GM18868 (cell line): ENCODE measurements around the gene SORCS2.

Source experiments
- ATAC-seq: cut with Tn5 transposase; IDR thresholded peaks from one replicate; pipeline ENCODE4 v1.9.1; 2021; ENCODE audit warnings: mild to moderate bottlenecking, moderate library complexity; ENCODE audit not compliant: unreplicated experiment

The SORCS2 gene

DNA sequence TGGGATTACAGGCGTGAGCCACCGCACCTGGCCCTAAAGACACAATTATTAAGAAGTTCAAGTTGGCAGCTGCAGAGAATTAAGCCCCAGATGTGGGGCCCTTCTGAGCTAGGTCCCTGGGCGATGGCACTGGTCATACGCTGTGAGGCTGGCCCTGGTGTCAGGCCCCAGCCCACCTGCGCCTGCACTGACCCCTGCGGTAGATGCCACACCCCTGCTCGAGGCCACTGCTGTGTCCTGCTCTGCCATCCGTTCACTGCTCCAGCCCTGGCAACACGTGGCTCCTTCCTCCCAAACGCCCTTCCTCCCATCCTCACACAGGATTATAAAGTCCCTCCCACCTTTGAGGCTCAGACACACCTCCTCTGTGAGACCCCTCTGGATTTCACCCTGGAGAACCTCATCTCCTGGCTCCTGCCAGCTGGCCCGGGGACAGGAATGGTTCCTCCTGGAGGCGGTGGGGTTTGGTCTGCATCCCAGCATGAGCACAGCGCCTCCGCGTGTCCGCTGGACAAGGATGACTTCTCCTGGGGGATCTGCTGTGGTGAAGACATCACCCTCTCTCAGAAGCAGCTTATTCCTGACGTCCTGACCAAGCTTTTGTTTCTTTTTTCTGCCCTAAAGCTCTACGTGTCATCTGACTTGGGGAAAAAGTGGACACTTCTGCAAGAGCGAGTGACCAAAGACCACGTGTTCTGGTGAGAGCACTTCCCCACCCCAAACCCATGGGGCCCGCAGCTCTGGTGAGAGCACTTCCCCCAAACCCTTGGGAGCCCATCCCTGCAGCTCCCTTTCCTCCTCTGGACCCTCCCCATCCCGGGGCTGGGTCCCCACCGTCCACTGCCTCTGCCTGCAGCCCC, 461.4 kb downstream of the SORCS2 start:
- no peak for ATAC-seq

DNA sequence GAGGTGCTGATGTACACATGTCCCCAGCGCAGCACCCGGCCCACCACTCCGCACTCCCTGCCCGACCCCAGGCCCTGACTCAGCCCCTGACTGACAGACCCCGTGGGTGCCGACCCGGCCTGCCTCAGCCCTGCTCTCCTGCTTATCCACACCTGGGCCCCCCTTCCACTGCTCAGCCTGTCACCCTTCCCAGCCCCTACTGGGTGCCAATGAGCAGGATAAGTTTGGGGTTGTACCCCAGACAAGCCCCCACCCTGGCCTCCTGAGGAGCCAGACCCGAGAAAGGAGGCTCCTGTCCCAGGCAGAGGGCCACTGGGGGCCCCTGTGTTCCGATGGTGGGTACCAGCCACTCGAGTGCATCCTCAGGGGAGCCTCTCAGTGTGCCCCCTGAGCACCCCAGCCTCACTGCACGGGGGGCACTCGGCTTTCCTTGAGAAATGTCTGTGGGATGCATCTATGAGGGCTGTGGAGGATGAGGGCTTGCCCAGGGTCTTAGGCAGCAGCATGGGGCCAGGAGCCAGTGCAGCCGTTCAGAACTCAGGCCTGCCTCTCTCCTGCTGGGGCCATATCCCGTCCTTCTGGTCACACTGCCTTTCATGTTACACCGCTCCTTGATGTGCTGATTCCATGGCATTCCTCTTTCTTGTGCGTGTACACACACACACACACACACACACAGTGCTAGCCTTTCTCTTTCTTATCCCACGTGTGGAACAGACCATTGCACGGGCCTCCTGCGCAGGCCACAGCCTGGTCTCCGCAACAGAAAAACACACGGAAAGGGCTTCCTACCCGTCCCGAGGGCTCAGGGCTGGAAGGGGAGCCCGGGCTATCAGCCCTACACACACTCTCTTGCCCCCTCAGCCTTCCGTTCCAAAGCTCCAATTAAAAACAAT, 462.5 kb downstream of the SORCS2 start:
- ATAC-seq: no peak

DNA sequence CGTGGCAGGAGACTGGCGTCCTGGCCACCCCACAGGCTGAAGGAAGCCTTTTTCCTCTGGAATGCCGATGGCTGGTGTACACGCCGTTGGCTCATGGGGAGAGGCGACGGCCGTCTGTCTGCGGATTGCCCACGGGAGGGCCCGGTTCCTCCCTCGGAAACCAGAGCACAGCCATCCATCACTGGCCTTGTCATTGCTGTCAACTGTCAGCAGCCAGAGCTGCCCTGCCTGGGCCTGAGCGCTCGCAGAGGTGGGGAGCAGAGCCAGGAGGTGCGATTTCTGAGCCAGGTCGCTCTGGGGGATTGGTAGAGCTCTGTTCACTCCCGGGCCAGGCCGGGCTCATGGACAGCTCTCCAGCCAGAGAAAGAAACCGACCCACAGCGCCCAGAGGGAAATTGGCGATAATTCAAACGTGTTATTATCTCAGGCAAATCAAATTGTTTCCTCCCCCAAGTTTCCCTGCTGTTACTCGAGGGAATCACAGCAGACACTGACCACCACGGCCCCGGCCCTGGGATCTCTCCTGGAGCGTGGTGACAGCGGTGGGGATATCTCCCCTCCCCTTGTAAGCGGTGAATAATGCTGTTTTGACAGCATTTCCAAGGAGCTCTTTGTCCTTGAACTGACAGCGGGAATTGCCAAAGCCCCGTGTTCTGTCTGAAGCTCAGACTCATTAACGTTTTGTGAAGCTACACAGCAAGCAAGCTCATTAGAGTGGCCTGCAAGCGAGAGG, 463.3 kb downstream of the SORCS2 start:
- ATAC-seq: no peak

DNA sequence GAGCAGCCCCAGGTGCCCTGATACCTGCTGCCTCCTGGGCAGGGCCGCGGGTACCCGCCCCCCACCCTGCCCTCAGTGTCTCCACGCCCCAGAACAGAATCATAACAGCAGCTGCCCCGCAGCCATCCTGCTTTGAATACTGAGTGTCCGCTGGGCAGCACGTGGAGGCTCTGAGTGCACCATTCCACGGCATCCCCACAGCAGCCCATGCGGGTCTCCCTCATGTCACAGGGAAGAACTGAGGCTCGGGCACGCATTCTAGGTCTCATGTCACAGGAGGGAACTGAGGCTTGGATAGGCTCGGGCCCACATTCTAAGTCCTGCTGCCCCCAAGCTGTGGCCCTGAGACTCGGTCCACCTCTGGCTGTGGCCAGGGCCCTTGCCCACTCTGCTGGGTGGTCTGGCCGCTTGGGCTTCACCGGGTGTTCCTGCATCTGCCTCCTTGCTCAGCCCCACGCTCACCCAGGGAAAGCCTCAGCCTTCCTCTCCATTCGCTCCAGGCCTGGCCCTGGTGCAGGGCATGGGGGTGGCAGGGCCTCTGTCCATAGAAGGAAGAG, 464.0 kb downstream of the SORCS2 start:
- ATAC-seq: no peak

DNA sequence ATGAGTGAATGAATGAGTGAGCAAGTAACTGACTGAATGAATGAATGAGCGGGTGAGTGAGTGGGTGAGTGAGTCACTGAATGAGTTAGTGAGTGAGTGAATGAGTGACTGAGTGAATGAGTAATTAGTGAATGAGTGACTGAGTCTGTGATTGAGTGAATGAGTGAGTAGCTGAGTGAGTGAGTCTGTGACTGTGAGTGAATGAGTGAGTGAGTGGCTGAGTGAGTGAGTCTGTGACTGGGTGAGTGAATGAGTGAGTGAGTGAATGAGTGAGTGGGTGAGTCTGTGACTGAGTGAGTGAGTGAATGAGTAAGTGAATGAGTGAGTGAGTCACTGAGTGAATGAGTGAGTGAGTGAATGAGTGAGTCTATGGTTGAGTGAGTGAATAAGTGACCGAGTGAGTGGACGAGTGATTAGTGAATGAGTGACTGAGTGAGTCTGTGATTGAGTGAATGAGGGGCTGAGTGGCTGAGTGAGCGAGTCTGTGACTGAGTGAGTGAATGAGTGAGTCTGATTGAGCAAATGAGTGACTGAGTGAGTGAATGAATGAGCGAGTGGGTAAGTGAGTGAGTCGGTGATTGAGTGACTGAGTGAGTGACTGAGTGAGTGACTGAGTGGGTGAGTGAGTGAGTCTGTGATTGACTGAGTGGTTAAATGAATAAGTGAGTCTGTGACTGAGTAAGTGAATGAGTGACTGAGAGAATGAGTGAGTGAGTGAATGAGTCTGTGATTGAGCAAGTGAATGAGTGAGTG, 465.4 kb downstream of the SORCS2 start:
- ATAC-seq: no peak

DNA sequence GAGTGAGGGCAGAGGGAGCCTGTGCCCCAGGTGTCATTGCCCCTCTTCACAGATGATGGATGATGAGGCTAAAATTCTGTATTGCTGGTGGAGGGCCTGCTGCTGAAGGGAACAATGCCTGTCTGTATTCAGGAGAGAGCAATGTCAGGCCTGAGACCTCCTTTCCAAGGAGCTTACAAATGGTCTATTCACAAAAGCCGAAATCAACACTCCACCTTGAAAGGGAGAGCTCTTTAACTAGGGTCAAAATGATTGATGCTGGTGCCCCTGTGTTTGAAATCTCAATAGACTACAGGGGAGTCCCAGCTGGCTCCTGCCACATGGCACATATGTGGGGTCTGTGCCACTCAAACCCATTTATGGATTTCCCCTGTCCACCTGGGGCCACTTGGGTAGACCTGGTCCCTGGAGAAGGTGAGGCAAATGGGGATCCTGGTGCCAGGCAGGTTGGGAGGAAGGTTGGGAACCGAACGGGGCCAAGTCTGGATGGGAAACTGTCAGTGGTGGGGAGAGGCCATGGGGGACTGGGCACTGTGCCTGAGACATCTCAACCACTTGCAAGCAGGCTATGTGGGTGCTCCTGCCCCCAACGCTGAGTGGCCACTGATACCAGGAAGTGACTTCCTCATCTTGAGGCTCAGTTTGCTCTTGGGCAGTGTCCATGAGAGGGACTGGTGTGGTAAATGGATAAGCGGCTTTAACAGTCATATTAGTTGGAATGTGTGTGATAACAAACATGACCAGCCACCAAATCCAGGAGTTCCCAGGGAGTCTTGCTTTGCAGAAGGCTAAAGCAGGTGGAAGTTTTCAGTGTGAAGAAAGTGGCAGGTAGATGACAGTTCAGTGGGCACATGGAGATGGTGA, 466.2 kb downstream of the SORCS2 start:
- ATAC-seq: no peak

DNA sequence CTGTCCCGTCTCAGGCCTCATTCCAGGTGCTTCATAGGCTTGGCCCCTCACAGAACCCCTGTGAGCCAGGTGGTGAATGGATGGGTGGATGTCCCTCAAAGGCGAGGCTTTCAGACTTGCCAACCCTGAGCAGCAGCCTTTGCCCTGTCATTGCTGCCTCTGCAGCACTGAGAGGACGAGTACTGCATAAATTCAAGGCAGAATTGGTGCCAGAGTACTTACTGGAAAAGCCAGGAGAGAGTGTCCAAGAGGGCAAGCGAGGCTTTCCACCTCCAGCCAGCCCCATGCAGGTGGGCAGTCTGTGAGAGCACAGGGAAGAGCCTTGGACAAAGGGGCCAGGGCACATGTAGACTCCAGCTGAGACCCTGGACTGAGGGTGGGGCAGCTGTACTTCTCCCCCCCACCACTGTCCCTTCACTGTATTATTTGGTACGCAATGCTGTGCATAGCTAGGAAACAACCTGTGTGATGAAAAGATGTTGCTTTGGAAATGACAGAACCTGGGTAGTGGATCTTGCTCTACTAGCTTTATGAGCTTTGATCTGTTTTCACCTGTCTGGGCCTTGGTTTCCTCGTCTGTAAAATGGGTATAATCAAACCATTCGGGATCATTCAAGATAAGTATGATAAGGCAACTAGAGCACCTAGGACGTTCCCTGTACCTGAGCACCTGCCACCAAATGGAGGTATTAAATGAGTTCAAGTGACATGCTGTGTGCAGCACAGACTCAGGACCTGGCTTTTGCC, 467.3 kb downstream of the SORCS2 start:
- ATAC-seq: no peak

DNA sequence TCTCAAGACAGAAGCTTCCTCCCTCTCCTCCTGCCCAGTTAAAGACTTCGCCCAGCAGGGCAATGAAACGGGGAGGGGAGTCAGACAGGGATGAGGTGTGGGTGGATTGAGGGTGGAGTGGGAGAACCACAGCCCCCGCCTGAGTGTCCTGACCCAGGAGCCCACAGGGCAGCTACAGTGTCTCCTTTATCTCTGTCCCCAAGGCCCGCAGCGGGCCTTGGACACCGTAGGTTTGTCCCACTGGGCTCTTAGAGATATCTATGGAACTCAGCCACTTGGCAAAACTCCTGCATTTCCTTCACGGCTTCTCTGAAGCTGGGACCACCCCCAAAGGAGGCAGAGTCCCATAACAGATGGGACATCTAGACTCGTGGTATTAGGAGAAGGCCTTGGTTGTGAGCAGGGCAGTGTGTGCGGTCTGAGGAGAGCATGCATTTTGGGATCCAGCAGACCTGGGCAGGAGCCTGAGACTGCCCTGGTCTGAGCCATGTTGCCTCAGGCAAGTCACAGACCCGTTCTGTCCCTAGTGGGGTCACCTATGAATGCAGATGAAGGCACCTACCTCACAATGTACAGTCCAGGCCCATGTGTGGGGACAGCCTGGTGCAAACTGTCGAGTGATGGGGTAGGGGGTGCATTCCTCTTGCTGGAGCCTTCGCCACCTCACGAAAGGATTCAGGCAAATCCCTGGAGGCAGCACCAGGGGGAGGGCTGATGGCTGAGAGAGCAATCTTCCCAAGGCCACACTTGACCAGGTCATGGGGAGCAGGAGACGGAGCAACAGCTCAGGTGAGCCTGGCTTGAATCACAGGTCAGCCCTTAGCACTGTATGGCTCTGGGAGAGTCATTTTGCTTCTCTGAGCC, 468.1 kb downstream of the SORCS2 start:
- no peak for ATAC-seq

DNA sequence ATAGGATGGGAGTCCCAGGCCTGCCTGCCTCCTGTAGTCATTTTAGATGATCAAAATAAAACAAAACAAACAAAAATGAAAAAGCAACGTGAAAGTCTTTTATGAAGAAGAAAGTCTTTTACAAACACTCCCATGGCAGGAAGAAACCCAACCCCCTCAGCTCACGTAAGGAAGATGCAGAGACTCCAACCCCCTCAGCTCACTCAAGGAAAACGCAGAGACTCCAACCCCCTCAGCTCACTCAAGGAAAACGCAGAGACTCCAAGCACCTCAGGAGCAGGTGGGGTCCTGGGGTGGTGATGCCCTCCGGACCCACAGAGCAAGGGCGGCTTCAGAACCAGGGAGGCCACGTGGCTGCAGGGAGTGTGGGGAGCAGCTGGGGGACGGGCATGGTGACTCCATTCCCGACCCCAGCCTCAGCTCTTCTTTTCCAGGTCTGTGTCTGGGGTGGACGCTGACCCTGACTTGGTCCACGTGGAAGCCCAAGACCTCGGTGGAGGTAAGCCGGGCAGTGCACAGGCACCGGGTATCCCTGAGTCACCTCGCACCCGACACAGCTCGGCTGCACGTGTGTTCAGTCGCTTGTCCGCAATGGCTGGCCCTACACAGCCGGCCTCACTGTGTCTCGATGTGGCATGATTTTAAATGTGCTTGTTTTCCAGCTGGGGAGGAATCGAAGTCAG, 468.9 kb downstream of the SORCS2 start:
- no peak for ATAC-seq

DNA sequence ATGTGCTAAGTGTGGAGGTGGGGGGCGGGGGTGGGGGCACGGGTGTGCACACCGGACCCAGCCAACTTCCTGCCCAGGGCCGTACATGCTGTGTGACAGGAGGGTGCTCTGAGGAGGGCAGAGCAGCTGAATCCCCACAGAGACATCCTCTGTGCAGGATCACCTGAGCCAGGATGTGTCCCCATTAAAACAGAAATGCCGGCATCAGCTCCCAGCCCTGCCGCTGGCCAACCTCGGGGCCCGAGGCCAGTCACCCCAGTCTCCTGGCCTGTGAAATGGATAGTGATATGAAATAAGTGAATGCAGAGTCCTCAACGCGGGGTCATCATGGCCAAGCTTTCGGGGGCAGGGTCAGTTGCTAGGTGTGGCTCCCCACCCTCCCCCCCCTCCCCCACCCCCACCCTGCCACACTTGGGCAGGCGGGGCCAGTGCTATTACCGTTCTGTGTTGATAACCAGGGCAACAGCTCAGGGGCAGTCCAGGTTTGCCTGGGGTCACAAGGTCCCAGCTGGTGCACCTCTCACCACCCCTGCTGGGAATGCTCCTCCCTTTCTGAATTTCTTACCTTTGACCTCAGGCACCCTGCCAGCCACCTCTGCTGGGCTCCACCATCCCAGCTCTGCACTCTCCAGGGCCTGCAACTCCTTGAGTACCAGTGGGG, 469.6 kb downstream of the SORCS2 start:
- ATAC-seq: no peak

DNA sequence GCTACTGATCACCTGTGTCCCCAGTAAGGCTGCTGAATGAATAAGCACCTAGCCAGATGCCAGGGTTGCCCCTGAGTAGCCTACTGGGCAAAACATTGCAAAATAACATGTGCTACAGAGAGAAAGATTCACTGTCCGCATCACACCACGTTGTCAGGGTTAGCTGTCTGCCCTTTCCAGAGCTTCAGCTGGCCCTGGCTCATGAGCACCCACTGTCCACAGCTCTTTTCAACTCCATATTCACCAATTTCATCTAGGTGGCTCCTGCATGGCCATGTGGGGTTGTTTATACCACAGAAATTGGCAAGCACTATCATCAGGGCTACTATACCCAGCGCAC, 470.1 kb downstream of the SORCS2 start:
- ATAC-seq: no peak

DNA sequence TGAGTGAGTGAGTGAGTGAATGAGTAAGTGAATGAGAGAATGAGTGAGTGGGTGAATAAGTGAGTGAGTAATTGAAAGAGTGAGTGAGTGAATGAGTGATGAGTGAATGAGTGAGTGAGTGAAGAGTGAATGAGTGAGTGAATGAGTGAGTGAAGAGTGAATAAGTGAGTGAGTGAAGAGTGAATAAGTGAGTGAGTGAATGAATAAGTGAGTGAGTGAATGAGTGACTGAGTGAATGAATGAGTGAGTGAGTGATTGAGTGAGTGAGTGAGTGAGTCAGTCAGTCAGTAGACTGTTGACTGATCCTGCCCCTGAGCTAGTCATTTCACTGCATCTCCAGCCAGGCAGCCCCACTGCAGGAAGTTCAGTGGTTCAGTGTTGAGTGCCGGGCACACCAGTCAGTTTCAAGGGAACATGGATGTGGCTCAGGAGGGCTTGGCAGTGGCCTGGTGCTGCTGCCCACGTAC, 470.8 kb downstream of the SORCS2 start:
- ATAC-seq: no peak

DNA sequence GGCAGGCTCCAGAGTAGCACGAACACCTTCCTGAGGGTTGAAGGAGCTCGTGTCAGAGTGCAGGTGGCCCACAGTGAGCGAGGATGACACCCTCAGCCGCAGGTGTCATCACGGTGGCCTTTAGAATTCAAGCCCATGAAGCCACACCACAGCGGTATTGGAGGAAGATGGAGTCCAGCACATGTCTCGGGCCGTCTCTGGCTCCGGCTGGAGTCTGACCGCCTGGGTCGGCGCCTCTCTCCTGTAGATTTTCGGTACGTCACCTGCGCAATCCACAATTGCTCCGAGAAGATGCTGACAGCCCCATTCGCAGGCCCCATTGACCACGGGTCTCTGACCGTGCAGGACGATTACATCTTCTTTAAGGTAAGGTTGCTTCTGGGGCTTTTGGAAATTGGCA, 471.8 kb downstream of the SORCS2 start:
- no peak for ATAC-seq

DNA sequence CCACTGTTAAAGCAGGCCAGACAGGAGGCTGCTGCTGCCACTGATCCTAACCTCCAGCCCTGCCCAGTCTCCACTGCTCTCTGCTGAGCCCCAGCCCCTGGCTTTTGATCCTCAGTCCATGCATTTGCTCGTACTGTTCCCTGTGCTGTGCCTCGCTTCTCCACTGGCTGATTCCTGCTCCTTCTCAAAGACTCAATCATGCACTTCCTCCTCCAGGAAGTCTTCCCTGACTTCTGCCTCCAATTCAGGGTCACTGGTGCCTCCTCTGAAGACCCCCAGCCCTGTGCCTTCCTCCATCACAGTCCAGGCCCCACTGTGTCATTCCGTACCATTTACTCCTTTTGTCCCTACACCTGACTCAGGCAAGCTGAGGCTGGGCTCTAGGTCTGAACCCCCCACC, 473.0 kb downstream of the SORCS2 start:
- ATAC-seq: no peak

DNA sequence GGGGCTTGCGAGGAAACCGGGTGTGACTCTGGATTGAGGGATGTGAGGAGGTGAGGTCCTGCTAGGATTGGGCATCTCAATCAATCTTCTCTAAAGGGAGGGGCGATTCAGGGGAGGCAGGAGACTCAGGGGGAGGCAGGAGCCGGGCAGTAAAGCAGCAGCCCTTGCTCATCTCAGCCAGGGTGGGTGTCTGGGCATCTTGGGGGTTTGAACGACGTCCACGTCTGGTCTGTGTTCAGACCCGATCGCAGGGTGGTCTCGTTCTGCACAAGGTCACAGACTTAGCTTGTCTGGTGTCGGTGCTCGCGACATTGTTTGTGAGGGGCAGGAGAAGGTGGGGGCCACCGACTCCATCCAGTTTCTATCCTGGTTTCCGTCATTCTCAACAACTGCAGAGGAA, 473.7 kb downstream of the SORCS2 start:
- no peak for ATAC-seq

DNA sequence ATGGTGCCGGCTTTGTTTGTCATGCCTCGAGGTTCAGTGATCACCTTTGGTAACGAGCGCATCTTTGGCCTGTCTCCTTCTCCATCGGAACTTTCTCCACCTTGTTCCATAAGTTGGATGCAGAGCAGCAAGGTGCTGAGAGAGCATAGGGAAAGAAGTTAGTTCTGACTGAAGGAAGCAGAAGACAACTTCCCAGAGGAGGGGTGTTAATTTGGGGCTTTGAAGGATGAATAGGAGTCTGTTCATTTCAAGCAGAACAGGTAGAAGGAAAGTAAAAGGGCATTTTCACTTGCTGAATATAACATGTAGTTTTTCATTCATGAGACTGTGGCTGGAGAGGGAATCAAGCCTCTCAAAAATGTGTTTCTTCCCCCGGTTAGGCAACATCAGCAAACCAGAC, 474.4 kb downstream of the SORCS2 start:
- no peak for ATAC-seq

DNA sequence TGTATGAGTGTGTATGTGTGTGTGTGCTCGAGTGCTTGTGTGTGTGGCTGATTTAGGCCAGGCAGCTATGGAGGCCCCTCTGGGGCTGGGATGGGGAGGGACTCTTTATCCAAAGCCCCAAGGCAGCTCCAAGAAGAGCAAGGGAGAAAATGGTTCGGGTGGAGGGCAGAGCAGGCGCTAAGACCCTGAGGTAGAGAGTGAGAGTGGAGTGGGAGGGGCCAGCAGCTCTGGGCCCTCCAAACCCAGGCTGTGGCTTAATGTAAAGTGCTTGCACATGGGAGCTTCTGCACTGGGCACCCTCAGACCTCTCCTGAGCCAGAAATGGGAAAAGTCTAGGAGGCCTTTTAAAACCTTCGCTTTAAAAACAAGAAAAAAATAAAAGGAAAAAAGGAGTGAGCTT, 475.9 kb downstream of the SORCS2 start:
- no peak for ATAC-seq
